Measurements from ENCODE around the gene THSD4. TPM values are rescaled to one million over a fixed set of nuclear protein-coding genes. Genes with fewer than 3 reads are reported as not detected.

The THSD4 gene
- total and polyA plus RNA-seq, 2 experiments from 2014 or later = 5.1 to 25.5 TPM

- TF ChIP-seq CTCF (IDR thresholded peaks at IDR 0.05; ENCODE audit: low read depth, low read length) = no peak
- no peaks in the 10 kb centered on the region for H3K36me3 ChIP-seq
- peaks cover 2% of the 10 kb centered on the region for H3K4me1 ChIP-seq (ENCODE audit: low read depth)
- H3K4me3 ChIP-seq = no peak overlapping the region
- no peaks in the 10 kb centered on the region for H3K9me3 ChIP-seq (ENCODE audit: low read depth)
- H3K27ac ChIP-seq = no peak overlapping the region
- DNase-seq (ENCODE audit: low read depth in 1 of 2, low spot score in 1 of 2) = no peak
- no peaks in the 10 kb centered on the region for H3K27me3 ChIP-seq
These were observed 28.4 kb downstream of the THSD4 start for GRCh38 chr15:71143373-71144310.

- no peak overlapping the region for H3K4me3 ChIP-seq
- DNase-seq (ENCODE audit: low read depth in 1 of 2, low spot score in 1 of 2) = no peak
- H3K36me3 ChIP-seq = no peaks in the 10 kb centered on the region
- H3K27ac ChIP-seq = no peak overlapping the region
- no peaks in the 10 kb centered on the region for H3K9me3 ChIP-seq (ENCODE audit: low read depth)
- TF ChIP-seq CTCF (IDR thresholded peaks at IDR 0.05; ENCODE audit: low read depth, low read length) = no peak
- peaks cover 10% of the 10 kb centered on the region for H3K4me1 ChIP-seq (ENCODE audit: low read depth)
- no peaks in the 10 kb centered on the region for H3K27me3 ChIP-seq
These were observed 30.4 kb downstream of the THSD4 start for GRCh38 chr15:71145648-71146047.

GRCh38 chr15:71146580-71146982 lies 31.3 kb downstream of the THSD4 start:
- no peak overlapping the region for H3K27ac ChIP-seq
- no peaks in the 10 kb centered on the region for H3K36me3 ChIP-seq
- H3K4me3 ChIP-seq = no peak overlapping the region
- TF ChIP-seq CTCF (IDR thresholded peaks at IDR 0.05; ENCODE audit: low read depth, low read length) = no peak
- DNase-seq (ENCODE audit: low read depth in 1 of 2, low spot score in 1 of 2) = no peak
- H3K27me3 ChIP-seq = no peaks in the 10 kb centered on the region
- peaks cover 10% of the 10 kb centered on the region for H3K4me1 ChIP-seq (ENCODE audit: low read depth)
- H3K9me3 ChIP-seq (ENCODE audit: low read depth) = no peaks in the 10 kb centered on the region

- DNase-seq (ENCODE audit: low read depth in 1 of 2, low spot score in 1 of 2) = peak in 1 of 2 donors; percentile 25
- H3K9me3 ChIP-seq (ENCODE audit: low read depth) = no peaks in the 10 kb centered on the region
- H3K27me3 ChIP-seq = no peaks in the 10 kb centered on the region
- no peaks in the 10 kb centered on the region for H3K36me3 ChIP-seq
- no peak overlapping the region for H3K4me3 ChIP-seq
- peaks cover 10% of the 10 kb centered on the region for H3K4me1 ChIP-seq (ENCODE audit: low read depth)
- H3K27ac ChIP-seq = peak overlapping the region; percentile 33
- TF ChIP-seq CTCF (IDR thresholded peaks at IDR 0.05; ENCODE audit: low read depth, low read length) = no peak
These were observed 32.8 kb downstream of the THSD4 start for GRCh38 chr15:71148048-71148447.

GRCh38 chr15:71149646-71150557 lies 34.6 kb downstream of the THSD4 start:
- H3K4me3 ChIP-seq = no peak overlapping the region
- no peaks in the 10 kb centered on the region for H3K27me3 ChIP-seq
- DNase-seq (ENCODE audit: low read depth in 1 of 2, low spot score in 1 of 2) = peak; percentile 20 to 53
- H3K4me1 ChIP-seq (ENCODE audit: low read depth) = peaks cover 10% of the 10 kb centered on the region
- peak overlapping the region; percentile 7 for H3K27ac ChIP-seq
- TF ChIP-seq CTCF (IDR thresholded peaks at IDR 0.05; ENCODE audit: low read depth, low read length) = no peak
- no peaks in the 10 kb centered on the region for H3K36me3 ChIP-seq
- no peaks in the 10 kb centered on the region for H3K9me3 ChIP-seq (ENCODE audit: low read depth)

All from cardiac muscle cell (in vitro differentiated cells and primary cell).